ENCODE data around the gene RANBP1. TPM values are rescaled to one million over a fixed set of nuclear protein-coding genes. Genes with fewer than 3 reads are reported as not detected.

The RANBP1 gene
- total and polyA plus RNA-seq, 9 of the 15 experiments (the other 6 are each of a cell fraction or from before 2014, with no cell fraction given): 162 to 2,891 (median 1,289) TPM

DNA sequence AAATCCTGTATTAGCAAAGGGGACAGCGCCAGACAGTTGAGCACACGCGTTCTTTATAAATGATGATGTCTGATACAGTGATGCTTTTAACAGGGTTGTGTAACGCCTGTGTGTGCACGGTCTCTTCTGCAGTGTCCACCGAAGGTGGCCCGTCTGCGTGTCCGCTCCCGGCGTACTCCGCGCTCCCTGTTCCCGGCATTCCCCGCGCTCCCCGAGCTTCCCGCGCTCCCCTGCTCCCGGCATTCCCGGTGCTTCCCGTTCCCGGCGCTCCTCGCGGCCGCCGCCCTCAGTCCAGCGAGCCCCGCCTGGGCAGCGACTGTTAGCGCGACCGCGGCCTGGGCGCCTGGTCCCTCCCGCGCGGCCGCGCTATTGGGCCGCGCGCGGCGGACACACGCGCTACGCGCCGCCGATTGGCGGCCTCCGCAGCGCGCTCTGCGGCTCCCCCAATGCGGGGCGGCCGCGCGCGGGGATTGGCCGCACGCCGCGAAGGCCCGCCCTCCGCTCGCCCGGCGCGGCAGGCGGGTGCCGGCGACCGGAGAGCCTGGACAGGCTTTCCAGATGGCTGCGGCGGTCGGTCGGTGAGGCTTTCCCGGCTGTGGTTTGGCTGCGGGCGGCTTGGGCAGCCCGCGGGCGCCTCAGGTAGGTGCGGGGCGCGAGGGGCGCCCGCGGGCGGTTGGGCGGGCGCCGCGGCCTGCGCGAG is 36.0 kb upstream of the RANBP1 start, which contains the start of gene DGCR8 (continued):
- TF ChIP-seq, protein P1, sequence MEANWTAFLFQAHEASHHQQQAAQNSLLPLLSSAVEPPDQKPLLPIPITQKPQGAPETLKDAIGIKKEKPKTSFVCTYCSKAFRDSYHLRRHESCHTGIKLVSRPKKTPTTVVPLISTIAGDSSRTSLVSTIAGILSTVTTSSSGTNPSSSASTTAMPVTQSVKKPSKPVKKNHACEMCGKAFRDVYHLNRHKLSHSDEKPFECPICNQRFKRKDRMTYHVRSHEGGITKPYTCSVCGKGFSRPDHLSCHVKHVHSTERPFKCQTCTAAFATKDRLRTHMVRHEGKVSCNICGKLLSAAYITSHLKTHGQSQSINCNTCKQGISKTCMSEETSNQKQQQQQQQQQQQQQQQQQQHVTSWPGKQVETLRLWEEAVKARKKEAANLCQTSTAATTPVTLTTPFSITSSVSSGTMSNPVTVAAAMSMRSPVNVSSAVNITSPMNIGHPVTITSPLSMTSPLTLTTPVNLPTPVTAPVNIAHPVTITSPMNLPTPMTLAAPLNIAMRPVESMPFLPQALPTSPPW (CRISPR knock-in tag; IDR thresholded peaks at IDR 0.05): no peak
- peak; percentile 86 for TF ChIP-seq HNRNPLL (IDR thresholded peaks at IDR 0.05; ENCODE audit: low read depth, low read length, poor library complexity, severe bottlenecking)
- 0 out of 2 replicates have a peak, but pooled peaks have one; percentile 77 for TF ChIP-seq FOXO4 (CRISPR knock-in tag; IDR thresholded peaks at IDR 0.05)
- TF ChIP-seq U2AF2 (optimal IDR thresholded peaks at IDR 0.05; ENCODE audit: low read depth, low read length): no peak
- TF ChIP-seq ZNF431 (CRISPR knock-in tag; IDR thresholded peaks at IDR 0.05): no peak
- no peak for TF ChIP-seq ZC3H8 (IDR thresholded peaks at IDR 0.05)
- no peak for TF ChIP-seq ILK (tag; IDR thresholded peaks at IDR 0.05; ENCODE audit: borderline replicate concordance, low read depth)
- TF ChIP-seq ELF2 (CRISPR knock-in tag; IDR thresholded peaks at IDR 0.05): peak; percentile 89
- 0 out of 2 replicates have a peak, but pooled peaks have one; percentile 19 for TF ChIP-seq RBM14 (IDR thresholded peaks at IDR 0.05; ENCODE audit: borderline replicate concordance, insufficient read depth, low read depth, low read length)
- no peak; a peak in 1 of 4 replicates for TF ChIP-seq ETV6 (IDR thresholded peaks at IDR 0.05; ENCODE audit: borderline replicate concordance in 1 of 2, low read depth in 2 of 2, low read length in 1 of 2)
- TF ChIP-seq ETV6 (CRISPR knock-in tag; IDR thresholded peaks at IDR 0.05; ENCODE audit: borderline replicate concordance): no peak
- no peak for TF ChIP-seq UBTF (IDR thresholded peaks at IDR 0.05; ENCODE audit: borderline replicate concordance in 1 of 2, low read depth in 2 of 2, low read length in 2 of 2)
- TF ChIP-seq DIDO1 (tag; IDR thresholded peaks at IDR 0.05; ENCODE audit: low read depth): no peak
- TF ChIP-seq RBBP5 (IDR thresholded peaks at IDR 0.05; ENCODE audit: borderline replicate concordance, insufficient read depth, low read length, poor library complexity, severe bottlenecking): peak; percentile 96
- TF ChIP-seq ZNF197 (CRISPR knock-in tag; IDR thresholded peaks at IDR 0.05; ENCODE audit: low read depth): no peak
- peak; percentile 93 for TF ChIP-seq KLF6 (CRISPR knock-in tag; IDR thresholded peaks at IDR 0.05; ENCODE audit: borderline replicate concordance)
- TF ChIP-seq CBX1 (IDR thresholded peaks at IDR 0.05; ENCODE audit: low read depth): no peak
- no peak for TF ChIP-seq ZNF408 (CRISPR knock-in tag; IDR thresholded peaks at IDR 0.05; ENCODE audit: low read depth)
- no peak for TF ChIP-seq CBFA2T3 (IDR thresholded peaks at IDR 0.05)
- no peak for TF ChIP-seq E2F5 (CRISPR knock-in tag; IDR thresholded peaks at IDR 0.05)

Data from K562 (cell line).